NCI-H1092 treated with DMSO at 0.1 percent for 48 hours (cell line): Measurements from ENCODE around the gene SHANK1.
"Not testable (repeated sequence)": the region's sequence is repeated elsewhere in the genome, so short reads cannot be mapped to it uniquely, and the experiment has no call there.

Experiments
- DNase-seq: peaks from one replicate; lab custom pipeline; 2025; lab: John Stamatoyannopoulos, UW

The SHANK1 gene

DNA sequence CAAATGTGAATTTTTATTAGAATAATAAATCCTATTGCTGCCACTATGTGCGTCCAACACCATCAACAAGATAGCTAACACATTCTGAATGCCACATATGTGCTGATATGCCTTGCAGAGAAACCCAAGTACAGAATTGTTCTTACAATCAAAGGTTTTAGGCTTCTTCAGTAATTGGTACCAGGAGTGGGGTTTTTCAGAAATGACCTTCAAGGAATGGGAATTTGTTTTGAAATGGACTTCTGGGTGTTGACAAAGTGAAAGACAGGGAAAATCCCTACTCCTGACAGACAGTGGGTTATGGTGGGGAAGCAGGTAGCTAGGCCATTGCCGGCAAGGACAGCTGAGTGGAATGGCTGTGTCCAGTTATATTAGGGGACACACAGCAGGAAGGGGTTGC lies 85.6 kb downstream of the SHANK1 start:
- no peak for DNase-seq

DNA sequence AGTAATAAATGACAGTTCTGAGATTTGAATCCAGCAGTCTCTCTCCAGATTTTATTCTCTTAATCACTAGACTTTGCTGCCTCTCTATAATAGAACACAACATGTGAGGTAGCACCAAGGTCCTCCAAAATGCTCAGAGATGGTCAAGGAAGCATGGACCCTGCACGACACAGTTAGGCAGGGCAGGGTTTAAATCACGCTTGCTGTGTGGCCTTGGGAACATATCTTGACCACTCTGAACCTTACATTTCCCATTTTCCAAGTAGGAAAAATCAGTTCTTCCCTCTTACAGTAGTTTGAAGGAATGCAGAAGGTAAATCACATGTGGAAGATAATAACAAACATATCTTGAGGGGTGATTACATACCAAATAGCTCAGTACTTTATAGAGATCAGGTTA lies 86.2 kb downstream of the SHANK1 start:
- no peak for DNase-seq

DNA sequence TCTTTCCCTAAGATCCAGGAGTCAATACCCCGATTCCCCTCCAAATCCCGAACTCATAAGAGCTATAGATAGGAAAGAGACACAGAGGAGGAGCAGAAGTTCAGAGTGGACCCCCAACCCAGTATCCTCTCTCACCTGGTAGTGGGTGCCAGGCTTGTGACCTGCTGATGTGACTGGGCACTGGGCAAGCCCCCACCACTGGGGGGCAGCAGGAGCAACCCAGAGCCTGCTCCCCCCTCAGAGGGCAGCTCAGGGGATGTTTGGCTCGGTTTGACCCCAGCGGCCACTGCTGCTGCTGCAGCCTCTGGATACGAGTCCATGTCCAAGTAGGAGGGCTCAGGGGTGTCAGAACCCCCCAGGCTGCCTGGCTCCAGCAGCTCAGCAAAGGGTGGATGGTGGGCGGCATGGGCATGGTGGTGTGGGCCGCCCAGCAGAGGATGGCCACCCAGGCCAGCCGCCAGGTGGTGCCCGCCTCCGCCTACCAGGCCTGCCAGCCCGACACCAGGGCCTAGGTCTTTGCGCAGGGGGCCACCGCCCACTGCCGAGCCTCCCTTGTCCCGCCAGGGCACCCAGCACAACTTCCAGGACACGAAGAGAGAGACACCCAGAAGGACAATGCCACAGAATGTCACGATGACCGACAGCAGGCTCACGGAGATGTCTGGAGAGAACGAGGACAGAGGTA lies 87.3 kb downstream of the SHANK1 start:
- no peak for DNase-seq

DNA sequence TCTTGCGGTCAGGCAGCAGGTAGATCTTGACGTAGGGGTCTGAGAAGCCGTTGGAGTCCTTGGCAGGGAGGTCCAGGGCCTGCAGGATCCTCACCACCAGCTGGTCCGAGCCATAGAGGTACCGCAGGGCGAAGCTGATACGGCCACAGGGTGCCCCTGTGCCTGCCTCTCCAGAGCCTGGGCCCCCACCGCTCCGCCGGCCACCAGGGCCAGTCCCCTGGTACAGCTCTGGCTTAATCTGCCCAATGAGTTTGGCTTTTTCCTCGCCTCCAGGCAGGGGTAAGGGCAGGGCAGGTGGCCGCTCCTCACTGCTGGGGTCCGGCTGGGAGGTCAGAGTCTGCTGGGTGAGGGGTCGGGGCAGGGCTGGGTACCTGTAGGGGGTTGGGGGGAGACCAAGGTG lies 89.8 kb downstream of the SHANK1 start:
- no peak for DNase-seq

DNA sequence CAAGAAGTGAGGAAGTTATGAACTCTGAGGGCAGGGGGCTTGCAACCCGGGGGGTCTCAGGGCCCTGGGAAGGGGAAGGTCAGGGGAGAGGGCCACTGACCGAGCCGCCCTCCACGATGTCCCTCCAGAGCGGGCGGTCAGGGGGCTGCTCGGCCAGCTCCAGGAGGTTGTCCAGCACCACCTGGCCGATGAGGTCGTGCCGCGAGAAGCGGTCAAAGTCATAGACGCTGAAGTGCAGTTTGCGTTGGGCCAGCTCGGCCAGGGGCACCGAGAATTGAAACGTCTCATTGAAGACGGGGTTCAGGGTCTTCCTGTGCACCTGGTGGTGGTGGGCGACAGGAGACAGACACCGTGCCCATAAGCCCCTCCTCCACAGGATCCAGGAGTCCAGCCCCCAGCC lies 90.4 kb downstream of the SHANK1 start:
- no peak for DNase-seq

DNA sequence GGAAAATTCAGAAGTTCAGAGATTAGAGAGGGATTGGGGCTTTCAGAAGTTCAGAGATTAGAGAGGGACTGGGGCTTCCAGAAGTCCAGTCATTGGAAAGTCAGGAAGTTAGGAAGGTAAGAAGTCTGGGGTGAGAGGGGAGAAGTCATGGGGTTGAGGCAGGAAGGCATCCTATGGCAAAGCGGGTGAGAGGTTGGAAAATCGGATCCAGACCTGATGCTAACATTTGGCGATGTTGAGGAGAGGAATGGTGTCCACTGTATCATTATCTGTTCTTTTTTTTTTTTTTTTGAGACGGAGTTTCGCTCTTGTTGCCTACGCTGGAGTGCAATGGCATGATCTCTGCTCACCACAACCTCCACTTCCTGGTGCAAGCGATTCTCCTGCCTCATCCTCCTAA lies 91.1 kb downstream of the SHANK1 start:
- no peak for DNase-seq

DNA sequence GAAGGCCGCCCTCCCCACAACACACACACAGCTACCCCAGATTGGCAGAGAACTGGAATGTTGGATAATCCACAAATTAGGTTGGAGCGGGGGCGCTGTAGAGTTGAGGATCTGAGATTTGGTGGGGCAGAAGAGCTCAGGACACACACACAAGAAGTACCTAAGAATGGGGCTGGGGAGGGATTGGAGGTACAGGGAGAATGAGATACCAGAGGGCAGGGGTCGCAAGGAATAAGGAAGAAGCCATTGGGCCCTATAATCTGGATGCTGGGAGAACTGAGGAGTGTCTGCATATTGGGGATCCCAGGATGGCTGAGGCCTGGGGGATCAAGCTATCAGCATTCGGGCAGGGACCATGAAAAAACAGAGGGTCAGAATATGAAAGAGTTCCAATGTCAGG lies 91.5 kb downstream of the SHANK1 start:
- DNase-seq, result no peak

DNA sequence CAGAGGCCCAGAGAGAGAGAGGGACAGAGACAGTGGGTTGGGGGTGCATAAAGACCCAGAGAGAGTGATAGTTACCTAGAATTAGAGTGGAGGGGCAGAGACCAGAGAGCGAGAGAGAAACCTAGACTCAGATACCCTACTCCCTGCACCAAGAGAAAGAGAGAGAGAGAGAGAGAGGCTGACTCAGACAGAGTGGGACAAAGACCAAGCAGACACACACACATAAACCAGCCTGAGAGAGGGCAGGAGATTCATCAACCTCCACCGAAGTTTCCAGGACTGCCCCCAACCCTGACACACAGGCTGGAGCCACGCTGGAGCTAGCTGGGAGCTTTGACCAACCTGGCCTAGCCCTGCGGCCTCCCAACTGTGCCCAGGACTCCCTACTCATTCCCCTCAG lies 92.8 kb downstream of the SHANK1 start:
- no peak for DNase-seq

DNA sequence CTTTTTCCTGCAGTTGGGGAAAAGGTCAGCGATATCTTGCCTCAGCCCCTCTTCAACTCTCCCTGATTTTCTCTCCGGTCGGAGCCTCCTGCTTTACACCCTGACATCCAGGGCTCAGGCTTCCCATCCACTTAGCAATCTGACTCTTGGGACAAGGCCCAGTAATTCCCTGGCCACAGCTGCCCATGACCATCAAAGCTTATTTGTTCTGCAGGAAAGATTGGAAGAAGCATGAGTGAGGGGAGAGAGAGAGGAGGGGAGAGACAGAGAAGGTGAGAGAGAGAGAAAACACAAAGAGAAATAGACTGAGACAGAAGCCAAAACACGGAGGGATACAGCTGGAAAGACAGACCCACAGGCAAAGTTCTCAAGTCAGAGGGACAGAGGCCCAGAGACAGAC lies 93.6 kb downstream of the SHANK1 start:
- no peak for DNase-seq

DNA sequence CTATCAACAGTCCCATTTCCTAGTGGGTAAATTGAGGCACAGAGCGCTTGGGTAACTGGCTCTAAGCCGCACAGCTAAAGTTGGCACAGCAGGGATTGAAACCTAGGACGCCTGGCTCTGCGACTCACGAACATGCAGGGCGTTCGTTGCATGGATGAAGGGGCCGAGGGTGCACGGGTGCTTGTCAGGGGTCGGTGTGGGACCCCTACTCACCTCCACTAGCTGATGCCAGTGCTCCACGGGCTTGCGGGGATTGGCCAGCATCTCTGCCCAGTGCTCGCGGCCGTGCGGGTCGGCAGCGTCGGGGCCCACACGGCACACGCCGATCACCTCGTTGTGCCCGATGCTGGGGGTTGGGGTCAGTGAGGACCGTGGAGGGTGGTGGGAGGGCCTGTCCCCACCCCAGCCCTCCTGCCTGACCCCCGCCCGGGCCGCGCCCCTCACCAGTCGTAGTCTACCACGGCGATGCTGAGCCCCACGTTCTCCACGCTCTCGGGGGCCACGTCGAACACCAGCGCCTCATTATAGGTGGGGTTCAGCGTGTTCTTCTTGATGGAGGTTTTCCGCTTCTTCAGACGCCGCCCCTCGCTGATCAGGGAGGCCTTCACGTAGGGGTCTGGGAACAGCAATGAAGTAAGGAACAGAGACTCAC lies 94.5 kb downstream of the SHANK1 start:
- DNase-seq, result no peak

DNA sequence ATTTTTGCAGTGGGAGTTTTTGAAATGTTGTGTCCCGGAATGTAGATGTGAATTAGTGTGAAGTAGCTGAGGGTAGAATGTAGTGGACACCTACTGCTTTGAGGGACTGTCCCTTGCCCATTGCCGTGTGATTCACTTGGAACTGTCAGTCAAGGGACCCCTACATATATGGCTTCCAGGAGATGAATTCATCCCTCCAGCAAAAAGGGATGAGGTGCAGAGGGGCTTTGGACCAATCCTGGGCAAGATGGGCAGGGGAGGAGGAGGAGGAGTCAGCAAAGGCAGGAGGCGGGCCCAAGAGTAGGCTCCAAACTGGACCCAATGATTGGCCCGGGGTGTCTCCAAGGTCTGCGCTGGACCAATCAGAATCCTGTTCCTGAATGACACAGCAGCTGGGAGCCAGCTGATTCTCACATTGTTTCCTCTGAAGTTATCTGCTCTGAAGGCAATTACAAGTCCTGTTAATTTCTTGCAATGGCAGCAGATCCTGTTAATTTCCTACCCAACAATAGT lies 99.2 kb downstream of the SHANK1 start:
- DNase-seq, result not testable (repeated sequence)

DNA sequence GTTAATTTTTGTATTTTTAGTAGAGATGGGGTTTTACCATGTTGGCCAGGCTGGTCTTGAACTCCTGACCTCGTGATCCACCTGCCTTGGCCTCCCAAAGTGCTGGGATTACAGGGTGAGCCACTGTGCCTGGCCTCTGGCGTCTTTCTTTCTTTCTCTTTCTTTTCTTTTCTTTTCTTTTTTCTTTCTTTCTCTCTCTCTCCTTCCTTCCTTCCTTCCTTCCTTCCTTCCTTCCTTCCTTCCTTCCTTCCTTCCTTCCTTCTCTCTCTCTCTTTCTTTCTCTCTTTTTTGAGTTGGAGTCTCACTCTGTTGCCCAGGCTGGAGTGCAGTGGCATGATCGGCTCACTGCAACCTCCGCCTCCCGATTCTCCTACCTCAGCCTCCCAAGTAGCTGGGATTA lies 100.4 kb downstream of the SHANK1 start:
- DNase-seq, result not testable (repeated sequence)

DNA sequence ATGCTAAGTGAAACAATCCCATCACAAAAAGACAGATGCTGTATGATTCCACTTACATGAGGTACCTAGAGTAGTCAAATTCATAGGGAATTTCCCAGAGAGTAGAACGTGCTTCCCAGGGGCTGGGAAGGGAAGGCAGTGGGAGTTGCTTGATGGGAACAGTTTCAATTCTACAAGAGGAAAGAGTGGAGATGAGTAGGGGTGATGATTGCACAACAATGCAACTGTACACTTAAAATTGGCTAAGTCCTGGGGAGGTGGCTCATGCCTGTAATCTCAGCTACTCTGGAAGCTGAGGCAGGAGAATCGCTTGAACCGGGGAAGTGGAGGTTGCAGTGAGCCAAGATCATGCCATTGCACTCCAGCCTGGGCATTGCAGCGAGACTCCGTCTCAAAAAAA lies 101.2 kb downstream of the SHANK1 start:
- not testable (repeated sequence) for DNase-seq

DNA sequence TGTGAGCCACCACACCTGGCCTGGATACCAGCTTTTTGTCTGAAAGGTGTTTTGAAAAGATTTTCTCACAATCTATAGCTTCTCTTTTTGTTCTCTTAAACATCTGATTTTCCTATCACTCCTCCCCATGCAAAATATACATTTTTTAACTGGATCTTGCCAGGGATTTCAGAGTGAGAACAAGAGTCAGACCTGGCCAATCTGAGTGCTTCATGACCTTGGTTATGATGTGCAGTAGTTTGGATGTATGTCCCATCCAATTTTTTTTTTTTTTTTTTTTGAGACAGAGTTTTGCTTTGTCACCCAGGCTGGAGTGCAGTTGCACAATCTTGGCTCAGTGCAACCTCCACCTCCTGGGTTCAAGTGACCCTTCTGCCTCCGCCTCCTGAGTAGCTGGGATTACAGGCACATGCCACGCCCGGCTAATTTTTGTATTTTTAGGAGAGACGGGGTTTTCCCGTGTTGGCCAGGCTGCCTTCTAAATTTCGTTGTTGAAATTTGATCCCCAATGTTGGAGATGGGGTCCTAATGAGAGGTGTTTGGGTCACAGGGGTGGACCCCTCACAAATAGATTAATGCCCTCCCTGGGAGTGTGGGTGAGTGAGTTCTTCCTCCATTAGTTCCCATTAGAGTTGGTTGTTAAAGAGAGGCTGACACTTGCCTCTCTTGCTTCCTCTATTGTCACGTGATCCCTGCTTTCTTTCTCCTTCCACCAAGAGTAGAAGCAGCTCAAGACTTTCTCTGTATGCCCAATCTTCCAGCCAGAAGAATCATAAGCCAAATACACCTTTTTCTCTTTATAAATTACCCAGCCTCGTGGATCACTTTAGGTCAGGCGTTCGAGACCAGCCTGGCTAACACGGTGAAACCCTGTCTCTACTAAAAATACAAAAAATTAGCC lies 106.8 kb downstream of the SHANK1 start:
- not testable (repeated sequence) for DNase-seq
